HG02981 (cell line): Measurements from ENCODE around the gene PPHLN1.

Source experiments
- ATAC-seq: cut with Tn5 transposase; IDR thresholded peaks from one replicate; pipeline ENCODE4 v1.9.1; 2021; ENCODE audit warnings: mild to moderate bottlenecking, moderate library complexity; ENCODE audit not compliant: unreplicated experiment

Gene PPHLN1

DNA sequence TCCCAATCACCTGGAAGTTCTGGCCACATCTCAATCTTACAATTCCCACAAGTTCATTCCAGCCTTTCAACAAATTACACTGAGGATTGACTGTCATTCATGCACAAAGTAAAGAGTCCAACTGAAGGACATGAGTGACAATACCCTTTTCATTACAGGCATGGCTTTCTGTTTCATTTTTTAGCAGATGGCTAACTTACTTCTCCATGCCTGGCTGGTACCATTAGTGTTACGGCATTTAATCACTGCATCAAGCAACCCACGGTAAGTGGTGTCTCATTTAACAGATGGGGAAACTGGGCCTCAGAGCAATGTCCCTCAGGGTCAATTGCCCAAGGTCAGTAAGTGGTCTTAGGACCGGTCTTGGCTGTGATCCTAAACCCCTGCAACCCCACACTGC lies 149.1 kb downstream of the PPHLN1 start:
- no peak for ATAC-seq

DNA sequence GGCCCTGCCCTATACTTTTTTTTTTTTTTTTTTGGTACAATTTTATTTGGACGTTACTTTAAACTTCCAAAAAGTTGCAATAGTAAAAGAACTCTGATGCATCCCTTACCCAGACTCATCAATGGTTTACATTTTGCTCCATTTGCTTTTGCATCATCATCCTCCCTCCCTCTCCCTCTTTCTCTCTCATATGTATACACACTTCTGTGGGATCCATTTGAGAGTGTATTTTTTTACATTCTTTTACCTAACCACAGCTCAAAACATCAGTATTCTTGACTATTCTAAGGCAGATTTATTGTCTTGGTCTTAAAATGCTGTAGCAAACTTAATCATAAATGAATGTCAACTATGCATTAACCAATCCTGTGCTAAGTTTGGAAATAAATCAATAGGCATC lies 152.0 kb downstream of the PPHLN1 start:
- no peak for ATAC-seq

GRCh38 chr12:42481368-42481767 lies 155.4 kb downstream of the PPHLN1 start:
- no peak for ATAC-seq

DNA sequence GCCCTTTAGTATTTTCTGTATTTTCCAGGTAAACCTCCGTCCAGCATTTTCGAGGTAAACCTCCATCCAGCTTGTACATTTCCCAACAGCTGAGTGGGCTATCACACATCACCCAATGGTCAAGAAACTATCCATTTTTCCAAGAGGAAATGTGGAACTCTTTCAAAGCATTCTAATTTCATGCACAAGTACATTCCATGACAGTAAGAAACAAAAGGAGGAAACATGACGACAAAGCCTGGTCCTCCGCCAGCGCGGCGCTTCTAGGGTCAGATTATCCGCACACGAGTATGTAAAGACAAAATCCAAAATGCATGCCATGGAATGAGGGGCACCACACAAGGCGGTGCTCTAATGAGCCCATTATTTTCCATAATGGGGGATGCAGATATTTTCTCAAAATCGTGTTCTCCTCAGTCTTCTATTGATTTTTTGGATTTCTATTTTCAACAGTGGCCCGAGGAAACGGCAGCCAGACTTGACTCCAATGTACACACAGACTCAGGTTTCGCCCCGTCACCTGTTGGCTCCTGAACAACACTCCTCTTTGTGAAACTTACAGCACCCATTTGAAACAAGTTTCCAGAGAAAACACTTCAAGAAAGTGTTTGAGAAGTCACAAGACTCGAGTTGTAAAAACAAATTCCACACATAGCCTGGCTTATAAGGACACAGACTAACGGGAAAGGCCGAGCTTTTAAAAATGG lies 156.2 kb downstream of the PPHLN1 start:
- ATAC-seq, result no peak

- ATAC-seq, result peak; percentile 71
Measured at GRCh38 chr12:42482748-42483520, 157.0 kb downstream of the PPHLN1 start.

- peak; percentile 14 for ATAC-seq
Measured at GRCh38 chr12:42483521-42483790, 157.5 kb downstream of the PPHLN1 start.

GRCh38 chr12:42484996-42485395 lies 159.0 kb downstream of the PPHLN1 start:
- ATAC-seq, result no peak

DNA sequence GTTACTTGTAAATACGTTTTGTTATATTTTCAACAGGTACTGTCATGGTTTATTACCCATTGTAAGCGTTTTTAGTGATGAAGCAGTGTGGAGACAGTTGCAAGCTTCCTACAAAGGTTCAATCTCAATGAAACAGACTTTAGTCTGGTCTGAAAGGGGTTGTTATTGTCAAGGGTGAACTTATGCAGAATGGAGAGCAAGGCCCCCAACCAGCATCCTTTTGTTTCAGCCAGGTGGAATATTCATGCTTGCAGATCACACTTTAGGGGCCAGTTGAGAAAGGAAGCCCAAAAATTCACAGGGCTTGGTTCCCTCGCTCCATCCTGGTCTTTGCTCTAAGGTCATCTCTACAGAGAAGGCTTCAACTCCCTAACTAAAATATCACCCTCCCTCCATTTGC lies 159.9 kb downstream of the PPHLN1 start:
- ATAC-seq, result no peak

DNA sequence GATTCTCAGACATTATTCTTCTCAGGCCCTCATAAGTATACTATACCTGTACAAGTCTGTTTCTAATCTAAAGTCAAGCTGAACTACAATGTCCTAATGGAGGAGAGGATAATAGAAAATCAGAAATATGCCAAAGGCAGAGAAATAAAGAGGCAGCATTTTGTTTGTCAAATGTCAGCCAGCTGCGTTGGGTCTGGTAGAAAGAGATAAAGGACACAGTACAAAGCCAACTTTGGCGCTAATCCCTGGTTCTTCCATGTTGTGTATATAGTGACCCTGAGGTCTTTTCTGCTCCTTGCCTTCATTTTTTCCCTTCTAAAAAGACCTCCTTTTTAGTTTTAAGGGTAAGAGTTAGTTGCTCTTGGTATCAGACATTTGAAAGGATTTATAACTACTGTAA lies 160.4 kb downstream of the PPHLN1 start:
- ATAC-seq, result no peak

DNA sequence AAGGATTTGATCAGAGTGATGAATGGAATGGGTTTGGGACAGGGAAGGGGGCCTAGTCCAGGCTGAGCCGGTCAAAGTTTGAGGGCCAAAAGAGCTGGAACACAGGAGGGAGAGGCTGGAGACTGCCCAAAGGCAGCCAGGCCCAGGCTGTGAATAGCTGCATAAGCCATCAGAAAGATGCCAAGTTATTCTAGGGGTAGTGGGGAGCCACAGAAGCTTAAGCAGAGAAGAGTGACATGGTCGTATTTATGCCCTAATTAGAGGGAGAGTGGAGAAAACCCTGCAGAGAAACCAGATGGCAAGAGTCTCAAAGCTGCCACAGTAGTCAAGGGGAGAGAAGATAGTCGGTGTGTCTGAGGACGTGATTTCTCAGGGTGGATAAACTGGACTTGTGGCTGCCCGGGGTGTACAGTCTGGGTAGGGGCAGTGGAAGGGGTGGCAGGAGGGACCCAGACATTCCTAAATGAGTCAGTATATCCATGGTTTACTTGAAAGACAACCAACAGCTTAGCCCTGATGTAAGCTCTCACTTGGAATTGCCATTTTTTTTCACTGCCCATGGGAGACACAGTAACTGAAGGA lies 164.4 kb downstream of the PPHLN1 start:
- no peak for ATAC-seq
